SK-N-SH (cell line): ENCODE measurements around the gene ADGRA1. TPM values are rescaled to one million over a fixed set of nuclear protein-coding genes. Genes with fewer than 3 reads are reported as not detected.
A peak's percentile ranks its signal among the peaks of the same experiment; 100 is the strongest.

ENCODE experiments used
- CTCF ChIA-PET: fragments of 300-600, 350-600 bp; formaldehyde crosslinking; extraction: SDS; loops from one replicate; lab custom pipeline; 2021; lab: Yijun Ruan, JAX
- POLR2A ChIA-PET: fragments of 350-600 bp; sonication (Branson Sonifier 250); formaldehyde crosslinking; extraction: SDS; loops from one replicate; lab custom pipeline; 2020; ENCODE audit warnings: antibody characterized with exemption, inconsistent platforms; lab: Yijun Ruan, JAX
- DNase-seq: peaks from one replicate; pipeline ENCODE4 v3.0.0; 2012
- H2AFZ ChIP-seq: fragments of 200-600 bp; sonication (generic); 2 replicates; pipeline ENCODE4 v1.8.1; 2016; ENCODE audit warnings: antibody characterized with exemption, mild to moderate bottlenecking, low read depth
- H3F3A ChIP-seq: fragments of 200-600 bp; sonication (generic); replicated peaks from 2 replicates; pipeline ENCODE3; 2016; ENCODE audit warnings: antibody characterized with exemption, mild to moderate bottlenecking; ENCODE audit not compliant: insufficient read depth
- H3K27ac ChIP-seq, 2 experiments: fragments of 200-500 bp in 1 of 2; fragments of 200-600 bp in 1 of 2; sonication (Bioruptor generic) in 1 of 2; sonication (generic), shearing (Covaris generic) in 1 of 2; 2 replicates each; pipeline versions ENCODE4 v1.5.1 to v1.6.1; 2014 to 2016; ENCODE audit warnings: low read depth in 2 of 2, inconsistent platforms in 1 of 2, low read length in 1 of 2, mild to moderate bottlenecking in 1 of 2, mixed read lengths in 1 of 2
- H3K27me3 ChIP-seq: fragments of 200-600 bp; sonication (generic), shearing (Covaris generic); 2 replicates; pipeline ENCODE4 v1.6.1; 2016; ENCODE audit warnings: mixed run types; ENCODE audit not compliant: insufficient read depth
- H3K36me3 ChIP-seq, 2 experiments: fragments of 200-500 bp in 1 of 2; fragments of 200-600 bp in 1 of 2; sonication (Bioruptor generic) in 1 of 2; sonication (generic) in 1 of 2; replicated peaks in 1 of 2; 2 replicates each; pipeline versions ENCODE3 to v1.5.1; 2014 to 2016; ENCODE audit warnings: low read length in 1 of 2, mild to moderate bottlenecking in 1 of 2; ENCODE audit not compliant: insufficient read depth in 2 of 2, control insufficient read depth in 1 of 2
- H3K4me1 ChIP-seq, 2 experiments: fragments of 200-500 bp in 1 of 2; fragments of 200-600 bp in 1 of 2; sonication (Bioruptor generic) in 1 of 2; sonication (generic), shearing (Covaris generic) in 1 of 2; 2 replicates each; pipeline versions ENCODE4 v1.5.1 to v1.6.1; 2014 to 2016; ENCODE audit warnings: low read depth in 1 of 2, low read length in 1 of 2, mixed run types in 1 of 2; ENCODE audit not compliant: insufficient read depth in 2 of 2, control insufficient read depth in 1 of 2
- H3K4me2 ChIP-seq: fragments of 200-600 bp; sonication (generic), shearing (Covaris generic); 2 replicates; pipeline ENCODE4 v1.6.1; 2017; ENCODE audit warnings: mixed run types
- H3K4me3 ChIP-seq, 2 experiments: fragments of 200-500 bp in 1 of 2; fragments of 200-600 bp in 1 of 2; sonication (Bioruptor generic) in 1 of 2; sonication (generic), shearing (Covaris generic) in 1 of 2; 2 replicates each; pipeline versions ENCODE4 v1.5.1 to v1.8.1; 2014 to 2016; ENCODE audit warnings: low read depth in 2 of 2, inconsistent platforms in 1 of 2, low read length in 1 of 2, mild to moderate bottlenecking in 1 of 2, mixed read lengths in 1 of 2, moderate library complexity in 1 of 2
- H3K79me2 ChIP-seq: fragments of 200-600 bp; sonication (generic); 2 replicates; pipeline ENCODE4 v1.8.1; 2017; ENCODE audit warnings: mild to moderate bottlenecking; ENCODE audit not compliant: insufficient read depth
- H3K9ac ChIP-seq: fragments of 200-600 bp; sonication (generic); 2 replicates; pipeline ENCODE4 v1.6.1; 2017; ENCODE audit warnings: mixed run types
- H3K9me2 ChIP-seq: fragments of 200-600 bp; sonication (generic); 2 replicates; pipeline ENCODE4 v1.6.1; 2017; ENCODE audit warnings: mixed run types
- H3K9me3 ChIP-seq: fragments of 200-600 bp; sonication (generic); 2 replicates; pipeline ENCODE4 v1.6.1; 2017; ENCODE audit warnings: mixed run types, mild to moderate bottlenecking, moderate library complexity
- H4K20me1 ChIP-seq: fragments of 200-600 bp; sonication (generic); 2 replicates; pipeline ENCODE4 v1.6.1; 2017; ENCODE audit warnings: mild to moderate bottlenecking, mixed run types; ENCODE audit not compliant: insufficient read depth
- CHD2 ChIP-seq: fragments of 150-350 bp; IDR thresholded peaks from 2 replicates; pipeline ENCODE4 v1.6.1; 2018; ENCODE audit warnings: low read length; ENCODE audit not compliant: partially characterized antibody
- EP300 ChIP-seq, 2 experiments: IDR thresholded peaks; 2 replicates each; pipeline versions ENCODE4 v1.4.0 to v1.6.1; 2012; ENCODE audit warnings: borderline replicate concordance in 1 of 2, low read depth in 1 of 2, low read length in 1 of 2
- EZH2phosphoT487 ChIP-seq: fragments of 200-600 bp; sonication (generic); IDR thresholded peaks from 2 replicates; pipeline ENCODE4 v1.6.1; 2017; ENCODE audit warnings: low read depth, mixed run types, mild to moderate bottlenecking, antibody characterized with exemption, moderate library complexity, borderline replicate concordance
- FOXJ3 ChIP-seq: sonication (generic); formaldehyde crosslinking; IDR thresholded peaks from 2 replicates; pipeline ENCODE4 v1.5.1; 2020; ENCODE audit warnings: mild to moderate bottlenecking, missing genetic modification reagents
- FOXM1 ChIP-seq: IDR thresholded peaks from 2 replicates; pipeline ENCODE4 v1.4.0; 2012; ENCODE audit warnings: low read depth, mild to moderate bottlenecking
- GABPA ChIP-seq: IDR thresholded peaks from 2 replicates; pipeline ENCODE4 v1.4.0; 2012; ENCODE audit warnings: low read depth, mild to moderate bottlenecking
- GATA2 ChIP-seq: sonication (generic); formaldehyde crosslinking; IDR thresholded peaks from 2 replicates; pipeline ENCODE4 v1.5.0; 2020; ENCODE audit warnings: mild to moderate bottlenecking, missing genetic modification reagents
- NFIC ChIP-seq: IDR thresholded peaks from 2 replicates; pipeline ENCODE4 v1.4.0; 2012; ENCODE audit warnings: borderline replicate concordance
- RAD21 ChIP-seq: IDR thresholded peaks from 2 replicates; pipeline ENCODE4 v1.6.1; 2012; ENCODE audit warnings: mild to moderate bottlenecking, low read length
- RXRA ChIP-seq: IDR thresholded peaks from 2 replicates; pipeline ENCODE4 v1.4.0; 2012; ENCODE audit warnings: low read depth, mild to moderate bottlenecking, borderline replicate concordance
- SMC3 ChIP-seq: IDR thresholded peaks from 2 replicates; pipeline ENCODE4 v1.6.1; 2012; ENCODE audit warnings: low read depth, low read length, improper control_type of control experiment
- TAF1 ChIP-seq: IDR thresholded peaks from 2 replicates; pipeline ENCODE4 v1.6.1; 2012; ENCODE audit warnings: low read depth, mild to moderate bottlenecking, low read length, moderate library complexity, borderline replicate concordance
- YY1 ChIP-seq: IDR thresholded peaks from 2 replicates; pipeline ENCODE4 v1.4.0; 2012; ENCODE audit warnings: low read depth, mild to moderate bottlenecking
- WGBS: methylation state at CpG from one replicate; pipeline ENCODE4 v1.1.6; 2017; ENCODE audit warnings: low lambda C conversion rate; 5-methylcytosine and 5-hydroxymethylcytosine counted together
- polyA plus RNA-seq, 3 experiments: library from polyadenylated mRNA; depleted of rRNA; stranded (reverse); fragments of >200 nt; gene quantifications; 2 replicates each; pipeline ENCODE4 v1.2.3, GENCODE V29; 2012
- TF ChIP-seq, protein P1 (sequence below): fragments of 200-600 bp; sonication (generic); IDR thresholded peaks from 2 replicates; pipeline ENCODE4 v1.6.1; 2017; ENCODE audit warnings: antibody characterized with exemption, mild to moderate bottlenecking, moderate library complexity
- TF ChIP-seq, protein P2 (sequence below): IDR thresholded peaks from 2 replicates; pipeline ENCODE4 v1.4.0; 2012; ENCODE audit warnings: low read depth, borderline replicate concordance
- TF ChIP-seq, protein P3 (sequence below): IDR thresholded peaks from 2 replicates; pipeline ENCODE4 v1.6.1; 2012; ENCODE audit warnings: mild to moderate bottlenecking, low read depth, low read length, moderate library complexity
- TF ChIP-seq, protein P4 (sequence below): IDR thresholded peaks from 2 replicates; pipeline ENCODE4 v1.4.0; 2012; ENCODE audit warnings: low read depth

ADGRA1 gene
- polyA plus RNA-seq, 1 of the 3 experiments (the other 2 are of a cell fraction): not detected

DNA sequence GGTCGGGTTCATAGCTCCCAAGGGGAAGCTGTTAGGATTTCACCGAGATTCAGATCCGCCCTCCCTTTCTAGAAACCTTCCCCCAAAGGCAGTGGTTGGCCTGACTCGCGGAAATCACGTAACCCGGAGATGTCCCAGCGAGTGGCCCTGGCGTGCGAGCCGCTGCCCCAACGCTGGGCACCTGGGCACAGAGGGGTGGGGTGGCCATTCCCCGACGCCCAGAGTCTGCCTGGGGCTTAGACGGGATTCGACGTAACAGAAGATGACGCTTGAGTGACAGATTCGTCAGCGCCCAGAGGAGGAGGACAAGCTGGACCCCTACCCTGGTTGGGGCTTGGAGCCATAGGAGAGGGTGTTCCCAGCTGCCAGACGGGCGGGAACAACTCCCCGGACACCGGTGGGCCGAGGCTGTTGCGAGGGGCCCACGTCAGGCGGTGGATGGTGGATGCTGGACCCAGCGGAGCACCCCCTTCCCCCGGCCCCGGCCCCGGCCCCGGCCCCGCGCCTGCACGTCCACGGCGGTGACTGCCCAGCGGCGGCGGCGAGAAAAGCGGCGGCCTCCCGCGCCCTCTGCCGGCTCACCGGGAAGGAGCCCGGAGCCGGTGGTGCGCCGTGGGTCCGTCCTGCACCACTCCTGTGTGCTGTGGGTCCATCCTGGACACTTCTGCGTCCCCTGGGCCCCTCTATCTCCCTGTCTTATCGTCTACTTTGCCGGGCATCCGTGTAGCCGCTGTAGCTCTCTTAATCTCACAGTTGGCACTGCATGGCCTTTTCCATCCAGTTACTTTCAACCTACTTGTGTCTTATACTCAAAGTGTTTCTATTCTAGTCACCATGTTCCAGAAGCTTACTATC, 36.9 kb downstream of the ADGRA1 start:
- ChIA-PET POLR2A (no interaction called here), CTCF (interaction anchor here (0.6 to 4.0 kb wide), 20 partner anchors 8 to 470 kb away, joined by 3 to 43 read pairs (median 4); partner anchors contain the start of gene KNDC1)
- no peak overlapping the region for H3K4me3 ChIP-seq
- no peak overlapping the region for H3K4me2 ChIP-seq
- TF ChIP-seq, protein P1, sequence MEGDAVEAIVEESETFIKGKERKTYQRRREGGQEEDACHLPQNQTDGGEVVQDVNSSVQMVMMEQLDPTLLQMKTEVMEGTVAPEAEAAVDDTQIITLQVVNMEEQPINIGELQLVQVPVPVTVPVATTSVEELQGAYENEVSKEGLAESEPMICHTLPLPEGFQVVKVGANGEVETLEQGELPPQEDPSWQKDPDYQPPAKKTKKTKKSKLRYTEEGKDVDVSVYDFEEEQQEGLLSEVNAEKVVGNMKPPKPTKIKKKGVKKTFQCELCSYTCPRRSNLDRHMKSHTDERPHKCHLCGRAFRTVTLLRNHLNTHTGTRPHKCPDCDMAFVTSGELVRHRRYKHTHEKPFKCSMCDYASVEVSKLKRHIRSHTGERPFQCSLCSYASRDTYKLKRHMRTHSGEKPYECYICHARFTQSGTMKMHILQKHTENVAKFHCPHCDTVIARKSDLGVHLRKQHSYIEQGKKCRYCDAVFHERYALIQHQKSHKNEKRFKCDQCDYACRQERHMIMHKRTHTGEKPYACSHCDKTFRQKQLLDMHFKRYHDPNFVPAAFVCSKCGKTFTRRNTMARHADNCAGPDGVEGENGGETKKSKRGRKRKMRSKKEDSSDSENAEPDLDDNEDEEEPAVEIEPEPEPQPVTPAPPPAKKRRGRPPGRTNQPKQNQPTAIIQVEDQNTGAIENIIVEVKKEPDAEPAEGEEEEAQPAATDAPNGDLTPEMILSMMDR: peak; percentile 29; the same call in 1 of the 2 replicates
- TF ChIP-seq RAD21 (peak; percentile 57), SMC3 (peak; percentile 52)
- TF ChIP-seq, protein P2, sequence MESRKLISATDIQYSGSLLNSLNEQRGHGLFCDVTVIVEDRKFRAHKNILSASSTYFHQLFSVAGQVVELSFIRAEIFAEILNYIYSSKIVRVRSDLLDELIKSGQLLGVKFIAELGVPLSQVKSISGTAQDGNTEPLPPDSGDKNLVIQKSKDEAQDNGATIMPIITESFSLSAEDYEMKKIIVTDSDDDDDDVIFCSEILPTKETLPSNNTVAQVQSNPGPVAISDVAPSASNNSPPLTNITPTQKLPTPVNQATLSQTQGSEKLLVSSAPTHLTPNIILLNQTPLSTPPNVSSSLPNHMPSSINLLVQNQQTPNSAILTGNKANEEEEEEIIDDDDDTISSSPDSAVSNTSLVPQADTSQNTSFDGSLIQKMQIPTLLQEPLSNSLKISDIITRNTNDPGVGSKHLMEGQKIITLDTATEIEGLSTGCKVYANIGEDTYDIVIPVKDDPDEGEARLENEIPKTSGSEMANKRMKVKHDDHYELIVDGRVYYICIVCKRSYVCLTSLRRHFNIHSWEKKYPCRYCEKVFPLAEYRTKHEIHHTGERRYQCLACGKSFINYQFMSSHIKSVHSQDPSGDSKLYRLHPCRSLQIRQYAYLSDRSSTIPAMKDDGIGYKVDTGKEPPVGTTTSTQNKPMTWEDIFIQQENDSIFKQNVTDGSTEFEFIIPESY: no peak
- H3K4me1 ChIP-seq: no peaks in the 10 kb centered on the region
- no peaks in the 10 kb centered on the region for H3K36me3 ChIP-seq
- no peak overlapping the region for H3K27ac ChIP-seq
- no peaks in the 10 kb centered on the region for H3K79me2 ChIP-seq
- no peak overlapping the region for H3K9ac ChIP-seq
- DNase-seq: peak; percentile 84
- no peak overlapping the region for H2AFZ ChIP-seq
- 35% methylated on average over 27 of the region's 58 CpGs for WGBS
- H3K27me3 ChIP-seq: no peaks in the 10 kb centered on the region
- no peaks in the 10 kb centered on the region for H3K9me2 ChIP-seq
- H3K9me3 ChIP-seq: no peaks in the 10 kb centered on the region
- H4K20me1 ChIP-seq: no peaks in the 10 kb centered on the region
- H3F3A ChIP-seq: no peaks in the 10 kb centered on the region

DNA sequence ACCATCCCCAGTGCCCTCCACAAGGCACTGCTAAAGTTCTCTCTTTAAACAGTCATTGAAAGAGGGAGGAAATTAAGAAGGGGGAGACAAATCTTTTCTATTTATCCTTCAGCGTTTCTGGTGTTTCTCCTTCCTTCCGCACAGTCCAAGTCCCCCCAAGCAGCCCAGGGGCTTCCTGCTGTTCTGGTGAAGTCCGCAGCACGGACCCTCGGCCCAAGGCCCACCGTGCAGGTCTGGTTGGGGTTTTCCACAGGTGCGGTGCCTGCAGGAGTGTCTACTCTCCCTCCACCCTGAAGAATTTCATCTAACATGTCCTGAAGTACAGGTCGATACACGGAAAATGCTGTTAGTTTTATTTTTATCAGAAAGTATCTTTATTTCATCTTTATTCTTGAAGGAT, 38.2 kb downstream of the ADGRA1 start:
- Histone ChIP-seq H4K20me1 (no peaks in the 10 kb centered on the region), H2AFZ (no peak overlapping the region), H3K27ac (no peak overlapping the region), H3K4me1 (no peaks in the 10 kb centered on the region), H3K4me2 (no peak overlapping the region), H3K27me3 (no peaks in the 10 kb centered on the region), H3K79me2 (no peaks in the 10 kb centered on the region), H3K36me3 (no peaks in the 10 kb centered on the region), H3F3A (no peaks in the 10 kb centered on the region), H3K9me2 (no peaks in the 10 kb centered on the region), H3K9me3 (no peaks in the 10 kb centered on the region), H3K4me3 (no peak overlapping the region), H3K9ac (no peak overlapping the region)
- ChIA-PET POLR2A (no interaction called here), CTCF (interaction anchor here (4.0 kb wide), 1 partner anchor 222 kb away, joined by 43 read pairs; no protein-coding TSS in a partner anchor)
- WGBS: 72% methylated on average over 9 of the region's 9 CpGs
- no peak for DNase-seq
- TF ChIP-seq RAD21: no peak
- no peak for TF ChIP-seq TAF1
- TF ChIP-seq NFIC: no peak
- TF ChIP-seq, protein P3, sequence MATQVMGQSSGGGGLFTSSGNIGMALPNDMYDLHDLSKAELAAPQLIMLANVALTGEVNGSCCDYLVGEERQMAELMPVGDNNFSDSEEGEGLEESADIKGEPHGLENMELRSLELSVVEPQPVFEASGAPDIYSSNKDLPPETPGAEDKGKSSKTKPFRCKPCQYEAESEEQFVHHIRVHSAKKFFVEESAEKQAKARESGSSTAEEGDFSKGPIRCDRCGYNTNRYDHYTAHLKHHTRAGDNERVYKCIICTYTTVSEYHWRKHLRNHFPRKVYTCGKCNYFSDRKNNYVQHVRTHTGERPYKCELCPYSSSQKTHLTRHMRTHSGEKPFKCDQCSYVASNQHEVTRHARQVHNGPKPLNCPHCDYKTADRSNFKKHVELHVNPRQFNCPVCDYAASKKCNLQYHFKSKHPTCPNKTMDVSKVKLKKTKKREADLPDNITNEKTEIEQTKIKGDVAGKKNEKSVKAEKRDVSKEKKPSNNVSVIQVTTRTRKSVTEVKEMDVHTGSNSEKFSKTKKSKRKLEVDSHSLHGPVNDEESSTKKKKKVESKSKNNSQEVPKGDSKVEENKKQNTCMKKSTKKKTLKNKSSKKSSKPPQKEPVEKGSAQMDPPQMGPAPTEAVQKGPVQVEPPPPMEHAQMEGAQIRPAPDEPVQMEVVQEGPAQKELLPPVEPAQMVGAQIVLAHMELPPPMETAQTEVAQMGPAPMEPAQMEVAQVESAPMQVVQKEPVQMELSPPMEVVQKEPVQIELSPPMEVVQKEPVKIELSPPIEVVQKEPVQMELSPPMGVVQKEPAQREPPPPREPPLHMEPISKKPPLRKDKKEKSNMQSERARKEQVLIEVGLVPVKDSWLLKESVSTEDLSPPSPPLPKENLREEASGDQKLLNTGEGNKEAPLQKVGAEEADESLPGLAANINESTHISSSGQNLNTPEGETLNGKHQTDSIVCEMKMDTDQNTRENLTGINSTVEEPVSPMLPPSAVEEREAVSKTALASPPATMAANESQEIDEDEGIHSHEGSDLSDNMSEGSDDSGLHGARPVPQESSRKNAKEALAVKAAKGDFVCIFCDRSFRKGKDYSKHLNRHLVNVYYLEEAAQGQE: no peak
- no peak for TF ChIP-seq YY1
- TF ChIP-seq FOXJ3 (CRISPR knock-in tag): no peak
- TF ChIP-seq GABPA: no peak
- TF ChIP-seq GATA2 (CRISPR knock-in tag): no peak
- TF ChIP-seq EZH2phosphoT487: no peak
- no peak for TF ChIP-seq FOXM1
- no peak for TF ChIP-seq EP300 (IDR thresholded peaks at IDR 0.05; ENCODE audit: borderline replicate concordance in 1 of 2, low read depth in 1 of 2, low read length in 1 of 2)
- TF ChIP-seq RXRA: no peak
- TF ChIP-seq CHD2: no peak
- TF ChIP-seq SMC3: no peak
- TF ChIP-seq, protein P4, sequence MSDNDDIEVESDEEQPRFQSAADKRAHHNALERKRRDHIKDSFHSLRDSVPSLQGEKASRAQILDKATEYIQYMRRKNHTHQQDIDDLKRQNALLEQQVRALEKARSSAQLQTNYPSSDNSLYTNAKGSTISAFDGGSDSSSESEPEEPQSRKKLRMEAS: no peak
